Measurements from ENCODE around the gene CIAO2B. TPM values are rescaled to one million over a fixed set of nuclear protein-coding genes. Genes with fewer than 3 reads are reported as not detected.

Gene CIAO2B
- total and polyA plus RNA-seq, 9 donors, result 40.1 to 150 (median 66.7) TPM

DNA sequence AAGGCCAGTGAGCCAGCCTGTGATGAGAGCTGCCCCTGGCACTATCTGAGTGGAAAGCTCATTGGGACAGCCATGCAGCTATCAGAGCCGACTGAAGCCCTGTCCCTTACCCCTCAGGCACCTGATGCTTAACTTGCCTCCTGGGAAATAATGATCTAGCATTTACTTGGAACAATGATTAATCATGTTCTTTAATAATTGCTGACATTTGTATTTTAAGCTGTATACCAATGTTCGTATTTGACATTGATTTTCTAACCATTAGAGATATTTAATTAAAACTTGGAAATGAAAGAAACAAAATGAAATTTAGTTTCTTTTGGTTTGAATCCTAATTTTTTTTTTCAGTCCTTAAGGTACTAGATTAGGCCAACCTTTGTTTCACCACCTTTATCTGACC is 43.4 kb downstream of the CIAO2B start:
- intact Hi-C loops (cut with DNase I), result loop anchor here in 1 of 4 donors (10.0 kb wide), 1 partner anchor 264 kb away; the partner anchor contains the start of genes B3GNT9, FBXL8 and TRADD
- H3K9me3 ChIP-seq, result no peaks in the 10 kb centered on the region
- DNase-seq, result no peak
- H3K36me3 ChIP-seq, result no peaks in the 10 kb centered on the region
- no peak for TF ChIP-seq POLR2A (IDR thresholded peaks at IDR 0.05)
- no peak for TF ChIP-seq EP300 (IDR thresholded peaks at IDR 0.05)
- TF ChIP-seq, protein P1, sequence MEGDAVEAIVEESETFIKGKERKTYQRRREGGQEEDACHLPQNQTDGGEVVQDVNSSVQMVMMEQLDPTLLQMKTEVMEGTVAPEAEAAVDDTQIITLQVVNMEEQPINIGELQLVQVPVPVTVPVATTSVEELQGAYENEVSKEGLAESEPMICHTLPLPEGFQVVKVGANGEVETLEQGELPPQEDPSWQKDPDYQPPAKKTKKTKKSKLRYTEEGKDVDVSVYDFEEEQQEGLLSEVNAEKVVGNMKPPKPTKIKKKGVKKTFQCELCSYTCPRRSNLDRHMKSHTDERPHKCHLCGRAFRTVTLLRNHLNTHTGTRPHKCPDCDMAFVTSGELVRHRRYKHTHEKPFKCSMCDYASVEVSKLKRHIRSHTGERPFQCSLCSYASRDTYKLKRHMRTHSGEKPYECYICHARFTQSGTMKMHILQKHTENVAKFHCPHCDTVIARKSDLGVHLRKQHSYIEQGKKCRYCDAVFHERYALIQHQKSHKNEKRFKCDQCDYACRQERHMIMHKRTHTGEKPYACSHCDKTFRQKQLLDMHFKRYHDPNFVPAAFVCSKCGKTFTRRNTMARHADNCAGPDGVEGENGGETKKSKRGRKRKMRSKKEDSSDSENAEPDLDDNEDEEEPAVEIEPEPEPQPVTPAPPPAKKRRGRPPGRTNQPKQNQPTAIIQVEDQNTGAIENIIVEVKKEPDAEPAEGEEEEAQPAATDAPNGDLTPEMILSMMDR (IDR thresholded peaks at IDR 0.05), result no peak
- H3K27ac ChIP-seq, result no peak overlapping the region
- H3K4me3 ChIP-seq, result no peak overlapping the region
- no peaks in the 10 kb centered on the region for H3K27me3 ChIP-seq
- peaks cover 2% of the 10 kb centered on the region for H3K4me1 ChIP-seq (ENCODE audit: insufficient read depth)
- WGBS, 3 donors, result 83 to 88% (median 85%) methylated on average over 2 of the region's 2 CpGs

DNA sequence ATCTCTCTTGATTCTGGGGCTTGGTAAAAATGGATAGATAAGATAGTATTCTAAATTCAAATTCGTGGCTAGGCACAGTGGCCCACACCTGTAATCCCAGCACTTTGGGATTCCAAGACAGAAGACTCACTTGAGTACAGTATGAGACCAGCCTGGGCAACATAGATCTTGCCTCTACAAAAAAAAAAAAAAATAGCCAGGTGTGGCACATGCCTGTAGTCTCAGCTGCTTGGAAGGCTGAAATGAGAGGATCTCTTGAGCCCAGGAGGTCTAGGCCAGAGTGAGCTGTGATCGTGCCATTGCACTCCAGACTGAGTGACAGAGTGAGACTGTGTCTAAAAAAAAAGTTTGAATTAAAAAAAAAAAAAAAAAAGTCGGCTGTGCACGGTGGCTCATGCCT is 44.6 kb downstream of the CIAO2B start:
- H3K27me3 ChIP-seq, result no peaks in the 10 kb centered on the region
- TF ChIP-seq POLR2A (IDR thresholded peaks at IDR 0.05), result no peak
- no peak for TF ChIP-seq EP300 (IDR thresholded peaks at IDR 0.05)
- TF ChIP-seq, protein P1 (IDR thresholded peaks at IDR 0.05), result no peak
- no peaks in the 10 kb centered on the region for H3K36me3 ChIP-seq
- DNase-seq, result no peak
- H3K4me3 ChIP-seq, result no peak overlapping the region
- WGBS, 3 donors, result 73 to 77% (median 76%) methylated on average over 4 of the region's 4 CpGs
- no peaks in the 10 kb centered on the region for H3K4me1 ChIP-seq (ENCODE audit: insufficient read depth)
- H3K9me3 ChIP-seq, result no peaks in the 10 kb centered on the region
- intact Hi-C loops (cut with DNase I), result loop anchor here in 1 of 4 donors (10.0 kb wide), 1 partner anchor 265 kb away; the partner anchor contains the start of genes B3GNT9, FBXL8 and TRADD
- no peak overlapping the region for H3K27ac ChIP-seq

DNA sequence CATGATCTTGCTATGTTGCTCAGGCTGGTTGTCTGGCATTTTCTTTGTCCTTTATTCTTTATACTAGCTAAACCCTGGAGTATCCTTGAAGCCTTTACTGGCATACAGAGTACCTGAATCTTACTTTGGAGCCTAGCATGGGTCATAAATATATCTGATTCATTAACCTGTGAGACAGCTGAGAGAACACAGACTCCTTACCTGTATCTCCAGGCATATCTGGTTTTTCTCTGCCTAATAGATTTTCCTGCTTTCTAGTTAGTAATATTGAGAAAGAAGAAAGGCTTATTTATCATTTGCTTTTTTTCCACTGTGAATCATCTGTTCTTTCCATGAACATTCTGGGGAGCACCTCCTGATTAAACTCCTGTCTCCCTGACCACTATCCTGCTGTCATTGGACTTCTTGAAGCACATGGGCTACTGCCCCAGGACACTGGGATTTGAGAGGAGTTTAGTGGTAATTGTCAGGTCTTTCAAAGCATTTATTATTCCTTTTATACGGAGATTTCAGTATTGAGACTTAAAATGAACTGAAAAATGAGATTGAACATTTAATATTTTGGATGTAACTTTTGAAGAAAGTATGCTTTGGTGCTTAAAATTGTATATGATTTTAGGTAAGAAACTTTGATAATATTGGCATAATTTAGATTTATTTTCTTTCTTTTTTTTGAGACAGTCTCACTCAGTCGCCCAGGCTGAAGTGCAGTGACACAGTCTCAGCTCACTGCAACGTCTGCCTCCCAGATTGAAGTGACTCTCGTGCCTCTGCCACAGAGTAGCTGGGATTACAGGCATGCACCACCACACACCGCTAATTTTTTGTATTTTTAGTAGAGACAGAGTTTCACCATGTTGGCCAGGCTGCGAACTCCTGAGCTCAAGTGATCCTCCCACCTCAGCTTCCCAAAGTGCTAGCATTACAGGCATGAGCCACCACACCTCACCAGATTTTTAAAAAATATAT is 45.3 kb downstream of the CIAO2B start:
- H3K36me3 ChIP-seq, result no peaks in the 10 kb centered on the region
- H3K4me1 ChIP-seq (ENCODE audit: insufficient read depth), result no peaks in the 10 kb centered on the region
- H3K27ac ChIP-seq, result no peak overlapping the region
- no peaks in the 10 kb centered on the region for H3K9me3 ChIP-seq
- TF ChIP-seq EP300 (IDR thresholded peaks at IDR 0.05) (no peak), POLR2A (IDR thresholded peaks at IDR 0.05) (no peak)
- TF ChIP-seq, protein P1 (IDR thresholded peaks at IDR 0.05), result no peak
- H3K4me3 ChIP-seq, result no peak overlapping the region
- DNase-seq, result peak in 1 of 5 donors; percentile 4
- intact Hi-C loops (cut with DNase I), result no loop called here
- H3K27me3 ChIP-seq, result no peaks in the 10 kb centered on the region
- WGBS, 3 donors, result 88 to 92% (median 92%) methylated on average over 6 of the region's 6 CpGs

DNA sequence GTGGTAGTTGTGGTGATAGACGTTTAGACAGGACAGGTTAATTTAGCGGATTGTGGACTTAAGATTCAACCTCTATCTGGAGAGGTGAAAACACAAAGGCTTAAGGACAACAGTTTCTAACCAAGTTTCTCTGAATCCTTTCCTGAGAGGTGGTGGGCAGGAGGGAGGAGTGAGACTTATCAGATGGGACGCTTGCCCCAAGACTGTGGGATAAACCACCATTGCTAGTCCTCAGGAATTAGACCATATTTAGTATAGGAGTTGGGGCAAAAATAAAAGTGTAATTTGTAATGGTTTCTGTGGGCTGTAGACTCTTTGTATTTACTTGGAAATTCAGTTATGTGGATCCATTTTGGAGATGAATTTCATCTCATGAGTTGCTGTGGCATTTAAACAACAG is 47.3 kb downstream of the CIAO2B start:
- intact Hi-C loops (cut with DNase I), result no loop called here
- no peaks in the 10 kb centered on the region for H3K36me3 ChIP-seq

More for the DNA sequence above, 47.3 kb downstream of the CIAO2B start:
- H3K9me3 ChIP-seq, result no peaks in the 10 kb centered on the region
- no peak overlapping the region for H3K27ac ChIP-seq
- H3K4me3 ChIP-seq, result no peak overlapping the region
- no peak for TF ChIP-seq POLR2A (IDR thresholded peaks at IDR 0.05)
- TF ChIP-seq EP300 (IDR thresholded peaks at IDR 0.05), result no peak
- TF ChIP-seq, protein P1 (IDR thresholded peaks at IDR 0.05), result no peak
- 54 to 69% (median 57%) methylated on average over 3 of the region's 3 CpGs for WGBS, 3 donors
- no peak for DNase-seq
- H3K27me3 ChIP-seq, result no peaks in the 10 kb centered on the region
- H3K4me1 ChIP-seq (ENCODE audit: insufficient read depth), result peaks cover 3% of the 10 kb centered on the region

Data from ovary (tissue), 9 donors.